ENCODE data around the gene SPATS2L.
A peak's percentile ranks its signal among the peaks of the same experiment; 100 is the strongest.

The SPATS2L gene

GRCh38 chr2:200451511-200451910 lies 145.0 kb downstream of the SPATS2L start:
- TF ChIP-seq CTCF (IDR thresholded peaks at IDR 0.05; ENCODE audit: low read length) (no peak), EZH2 (optimal IDR thresholded peaks at IDR 0.05; ENCODE audit: low read depth, low read length) (no peak), EZH2phosphoT487 (IDR thresholded peaks at IDR 0.05; ENCODE audit: low read length) (no peak)
- H4K20me1 ChIP-seq (ENCODE audit: insufficient read depth, low read length): no peaks in the 10 kb centered on the region
- peaks cover 6% of the 10 kb centered on the region; the same call in 1 of the 2 replicates for H3K79me2 ChIP-seq (ENCODE audit: low read length)
- peak; percentile 34 for DNase-seq
- no peak overlapping the region for H3K4me3 ChIP-seq (ENCODE audit: low read length)
- H3K9ac ChIP-seq (ENCODE audit: low read length): no peak overlapping the region
- 0 out of 2 replicates have a peak overlapping the region, but pooled peaks have one; percentile 5 for H3K4me2 ChIP-seq (ENCODE audit: low read depth, low read length)
- H3K9me2 ChIP-seq (replicated peaks; ENCODE audit: insufficient read depth, low read length): no peaks in the 10 kb centered on the region
- peak overlapping the region; percentile 94; the same call in 1 of the 2 replicates for H3K27ac ChIP-seq (ENCODE audit: low read length)
- H3K4me1 ChIP-seq (ENCODE audit: low read length): peaks cover 79% of the 10 kb centered on the region
- no peaks in the 10 kb centered on the region for H3K9me3 ChIP-seq (replicated peaks; ENCODE audit: insufficient read depth, low read length)
- no peaks in the 10 kb centered on the region for H3K36me3 ChIP-seq (replicated peaks; ENCODE audit: insufficient read depth, low read length)
- no peak overlapping the region for H2AFZ ChIP-seq (ENCODE audit: low read length)
- H3F3A ChIP-seq (ENCODE audit: insufficient read depth, low read length): peaks cover 33% of the 10 kb centered on the region
- H3K27me3 ChIP-seq (replicated peaks; ENCODE audit: insufficient read depth, low read length): no peaks in the 10 kb centered on the region

DNA sequence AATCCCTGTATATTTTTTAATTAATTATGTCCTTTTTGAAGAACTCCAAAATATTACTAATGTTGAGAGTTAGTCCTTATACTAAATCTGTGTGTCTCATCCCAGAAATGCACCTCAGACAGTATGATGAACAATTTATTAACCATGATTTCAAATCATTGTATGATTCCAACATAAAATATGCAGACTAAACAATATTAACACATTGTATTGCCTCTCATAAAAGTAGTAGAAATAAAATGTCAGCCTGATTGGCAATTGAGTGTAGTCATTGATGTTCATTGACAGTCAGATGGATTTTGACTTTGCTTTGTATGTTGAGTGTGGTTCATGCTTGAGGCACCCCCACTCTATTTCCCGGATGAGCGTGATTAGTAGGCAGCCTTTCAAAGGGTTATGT lies 145.9 kb downstream of the SPATS2L start:
- no peaks in the 10 kb centered on the region for H3K9me2 ChIP-seq (replicated peaks; ENCODE audit: insufficient read depth, low read length)
- H3K27me3 ChIP-seq (replicated peaks; ENCODE audit: insufficient read depth, low read length): no peaks in the 10 kb centered on the region
- H3K4me2 ChIP-seq (ENCODE audit: low read depth, low read length): no peak overlapping the region
- no peaks in the 10 kb centered on the region for H4K20me1 ChIP-seq (ENCODE audit: insufficient read depth, low read length)
- no peaks in the 10 kb centered on the region for H3K9me3 ChIP-seq (replicated peaks; ENCODE audit: insufficient read depth, low read length)
- peaks cover 79% of the 10 kb centered on the region for H3K4me1 ChIP-seq (ENCODE audit: low read length)
- H3K4me3 ChIP-seq (ENCODE audit: low read length): no peak overlapping the region
- no peaks in the 10 kb centered on the region for H3K36me3 ChIP-seq (replicated peaks; ENCODE audit: insufficient read depth, low read length)
- H3K79me2 ChIP-seq (ENCODE audit: low read length): peaks cover 6% of the 10 kb centered on the region; the same call in 1 of the 2 replicates
- DNase-seq: no peak
- H2AFZ ChIP-seq (ENCODE audit: low read length): no peak overlapping the region
- no peak for TF ChIP-seq EZH2phosphoT487 (IDR thresholded peaks at IDR 0.05; ENCODE audit: low read length)
- H3K9ac ChIP-seq (ENCODE audit: low read length): no peak overlapping the region
- no peak overlapping the region for H3K27ac ChIP-seq (ENCODE audit: low read length)
- H3F3A ChIP-seq (ENCODE audit: insufficient read depth, low read length): peaks cover 35% of the 10 kb centered on the region

DNA sequence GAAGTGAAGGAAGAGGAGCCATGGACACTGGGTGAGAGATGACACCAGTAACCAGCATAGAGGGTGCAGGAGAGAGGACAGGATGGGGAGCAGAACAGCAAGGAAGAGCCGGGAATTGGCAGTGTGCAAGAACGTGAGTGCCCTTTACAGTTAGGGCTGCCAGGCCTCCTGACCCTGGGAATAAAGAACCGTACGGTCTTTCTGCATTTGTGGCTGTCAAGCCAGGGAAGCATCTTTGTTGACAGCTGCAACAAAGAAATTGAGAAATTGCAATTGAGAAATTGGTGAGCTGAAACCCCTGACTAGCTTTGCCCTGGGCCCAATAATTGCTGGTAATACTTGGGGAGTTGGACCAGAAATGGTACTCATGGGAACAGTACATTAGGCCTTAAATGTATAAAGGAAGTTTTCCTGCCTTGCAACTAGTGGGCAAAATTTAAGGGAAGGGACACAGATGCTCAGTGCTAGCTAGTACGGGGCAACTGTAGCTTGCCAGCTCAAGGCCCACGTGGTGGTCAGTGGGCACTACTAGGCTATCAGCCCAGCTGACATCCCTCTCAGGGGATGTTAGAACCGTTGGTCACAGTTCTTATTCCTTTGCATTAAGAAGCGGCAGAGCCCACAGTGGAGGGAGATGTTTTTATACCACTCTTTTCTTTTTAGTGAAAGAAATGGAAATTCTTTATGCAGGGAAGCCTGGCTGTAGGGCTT lies 146.8 kb downstream of the SPATS2L start:
- H3K27ac ChIP-seq (ENCODE audit: low read length): no peak overlapping the region
- H3K36me3 ChIP-seq (replicated peaks; ENCODE audit: insufficient read depth, low read length): no peaks in the 10 kb centered on the region
- H3K79me2 ChIP-seq (ENCODE audit: low read length): peaks cover 6% of the 10 kb centered on the region; the same call in 1 of the 2 replicates
- no peaks in the 10 kb centered on the region for H3K9me3 ChIP-seq (replicated peaks; ENCODE audit: insufficient read depth, low read length)
- no peak overlapping the region for H2AFZ ChIP-seq (ENCODE audit: low read length)
- H3K9ac ChIP-seq (ENCODE audit: low read length): no peak overlapping the region
- no peak for DNase-seq
- H3F3A ChIP-seq (ENCODE audit: insufficient read depth, low read length): peaks cover 35% of the 10 kb centered on the region
- no peak overlapping the region for H3K4me3 ChIP-seq (ENCODE audit: low read length)
- peaks cover 75% of the 10 kb centered on the region for H3K4me1 ChIP-seq (ENCODE audit: low read length)
- TF ChIP-seq EZH2 (optimal IDR thresholded peaks at IDR 0.05; ENCODE audit: low read depth, low read length) (no peak), CTCF (IDR thresholded peaks at IDR 0.05; ENCODE audit: low read length) (no peak), EZH2phosphoT487 (IDR thresholded peaks at IDR 0.05; ENCODE audit: low read length) (no peak)
- H3K4me2 ChIP-seq (ENCODE audit: low read depth, low read length): no peak overlapping the region
- H4K20me1 ChIP-seq (ENCODE audit: insufficient read depth, low read length): no peaks in the 10 kb centered on the region
- H3K27me3 ChIP-seq (replicated peaks; ENCODE audit: insufficient read depth, low read length): no peaks in the 10 kb centered on the region
- H3K9me2 ChIP-seq (replicated peaks; ENCODE audit: insufficient read depth, low read length): no peaks in the 10 kb centered on the region

Measured in MM.1S (cell line).